Hindlimb muscle (tissue), 1 donor: ENCODE measurements around the gene RTCA. TPM values are rescaled to one million over a fixed set of nuclear protein-coding genes. Genes with fewer than 3 reads are reported as not detected.

ENCODE experiments used
- polyA plus RNA-seq: library from polyadenylated mRNA; unstranded; fragments of 120-200 nt; gene quantifications from one replicate; pipeline ENCODE4 v1.2.1, GENCODE V29; 2013; ENCODE audit not compliant: insufficient read length

The RTCA gene
- polyA plus RNA-seq, 1 donor: 31.9 TPM

Other genes with a start within 250 kb of the RTCA start
- 3.4 TPM for gene SASS6, start 133.3 kb upstream of the RTCA start, polyA plus RNA-seq
- gene TRMT13, start 133.1 kb upstream of the RTCA start, polyA plus RNA-seq: 25.2 TPM
- 213 TPM for gene LRRC39, start 88.0 kb upstream of the RTCA start, polyA plus RNA-seq
- 11.8 TPM for gene DBT, start 16.4 kb upstream of the RTCA start, polyA plus RNA-seq
- gene CDC14A, start 86.3 kb downstream of the RTCA start, polyA plus RNA-seq: 6.0 TPM